ENCODE measurements around the gene GADL1.

The GADL1 gene

DNA sequence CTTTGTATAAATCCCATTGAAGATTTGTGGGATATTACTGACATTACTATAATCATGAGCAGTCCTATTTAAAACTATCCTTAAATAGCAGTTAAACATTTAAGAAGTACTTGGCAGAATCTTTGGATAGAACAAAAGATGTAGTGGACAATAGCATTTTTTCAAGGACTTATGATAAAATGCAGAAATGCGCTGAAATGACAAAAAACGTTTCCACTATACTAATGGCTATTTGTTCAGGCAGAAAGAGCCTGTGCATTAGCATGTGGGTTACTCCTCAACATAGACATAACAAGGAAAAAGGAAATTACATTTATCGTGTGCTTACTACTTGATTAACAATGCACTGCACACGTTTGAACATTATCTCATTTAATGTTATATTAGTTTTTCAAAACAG is 80.7 kb downstream of the GADL1 start:
- no peak for DNase-seq (ENCODE audit: low read depth in 2 of 3, low spot score in 2 of 3)

DNA sequence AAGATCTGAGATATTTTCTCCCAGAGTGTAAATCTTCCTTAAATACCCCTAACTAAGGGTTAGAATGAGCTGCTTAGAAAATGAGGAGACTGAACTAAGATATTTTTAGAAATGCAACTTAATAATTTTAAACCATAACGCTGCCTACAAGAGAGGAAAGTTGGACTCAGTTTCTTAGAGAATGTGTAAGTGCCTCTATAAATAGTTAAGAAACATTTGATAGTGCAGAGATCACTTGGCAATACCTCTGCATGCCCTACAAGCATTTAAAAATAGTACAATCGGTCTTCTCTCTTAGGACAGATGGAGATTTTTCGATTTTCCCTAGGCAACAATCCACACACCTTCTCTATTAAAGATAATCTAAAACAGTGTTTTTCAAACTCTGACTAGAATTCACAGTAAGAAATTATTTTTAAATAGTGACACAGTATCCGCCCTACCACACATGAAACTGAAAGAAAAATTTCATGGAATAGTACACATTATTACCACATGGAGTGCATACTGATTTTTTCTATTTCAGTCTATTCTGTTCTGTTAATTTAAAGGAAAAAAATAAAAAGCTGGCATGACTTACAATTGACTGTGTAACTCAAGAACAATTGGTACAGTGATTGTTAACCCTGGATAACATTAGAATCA is 83.2 kb downstream of the GADL1 start:
- no peak for DNase-seq (ENCODE audit: low read depth in 2 of 3, low spot score in 2 of 3)

DNA sequence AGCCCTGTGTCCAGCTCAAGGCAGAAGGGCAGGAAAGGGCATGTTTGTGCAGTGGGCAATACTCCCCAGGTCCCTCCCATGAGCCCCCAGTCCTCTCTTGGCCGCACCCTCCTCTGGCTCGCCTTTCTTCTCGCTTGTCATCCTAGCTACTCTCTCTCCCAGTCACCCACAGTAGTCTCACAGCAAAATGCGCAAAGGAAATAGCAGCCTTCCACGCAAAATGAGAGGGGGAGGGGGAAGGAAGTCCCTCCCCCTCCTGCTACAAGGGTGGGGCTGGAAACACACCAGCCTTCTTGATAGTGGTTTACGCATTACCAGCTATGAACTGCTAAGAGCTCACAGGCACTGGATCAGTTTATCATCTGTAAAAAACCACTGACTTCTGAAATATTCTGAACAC is 83.8 kb downstream of the GADL1 start:
- no peak for DNase-seq (ENCODE audit: low read depth in 2 of 3, low spot score in 2 of 3)

DNA sequence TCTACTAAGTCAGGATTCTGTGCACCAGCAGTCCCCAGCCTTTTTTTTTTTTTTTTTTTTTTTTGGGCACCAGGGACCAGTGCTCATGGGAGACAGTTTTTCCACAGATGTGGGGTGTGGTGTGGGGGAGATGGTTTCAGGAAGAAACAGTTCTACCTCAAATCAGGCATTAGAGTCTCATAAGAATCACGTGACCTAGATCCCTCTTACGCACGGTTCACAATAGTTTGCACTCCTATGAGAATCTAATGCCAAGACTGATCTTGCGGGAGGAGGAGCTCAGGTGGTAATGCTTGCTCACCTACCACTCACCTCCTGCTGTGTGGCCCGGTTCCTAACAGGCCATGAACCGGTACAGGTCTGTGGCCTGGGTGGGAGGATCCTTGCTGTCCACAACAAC is 88.8 kb downstream of the GADL1 start:
- no peak for DNase-seq (ENCODE audit: low read depth in 2 of 3, low spot score in 2 of 3)

DNA sequence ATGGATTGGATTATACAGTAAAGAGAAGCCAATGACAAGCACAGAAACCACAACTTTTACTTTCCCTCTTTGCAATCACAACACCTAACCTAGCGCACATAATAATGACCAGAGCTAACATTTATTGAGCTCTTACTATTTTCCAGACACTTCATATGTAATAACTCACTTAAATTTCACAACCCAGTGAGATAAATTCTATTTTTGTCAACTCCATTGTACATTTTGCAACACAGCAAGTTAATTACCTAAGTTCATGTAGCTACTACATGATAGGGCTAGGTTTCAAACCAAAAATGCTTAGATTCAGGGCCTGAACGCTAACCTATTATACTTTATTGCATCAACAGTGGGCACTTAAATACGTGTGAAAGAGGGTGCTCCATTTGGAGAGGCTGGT is 89.5 kb downstream of the GADL1 start:
- DNase-seq (ENCODE audit: low read depth in 2 of 3, low spot score in 2 of 3) = no peak

DNA sequence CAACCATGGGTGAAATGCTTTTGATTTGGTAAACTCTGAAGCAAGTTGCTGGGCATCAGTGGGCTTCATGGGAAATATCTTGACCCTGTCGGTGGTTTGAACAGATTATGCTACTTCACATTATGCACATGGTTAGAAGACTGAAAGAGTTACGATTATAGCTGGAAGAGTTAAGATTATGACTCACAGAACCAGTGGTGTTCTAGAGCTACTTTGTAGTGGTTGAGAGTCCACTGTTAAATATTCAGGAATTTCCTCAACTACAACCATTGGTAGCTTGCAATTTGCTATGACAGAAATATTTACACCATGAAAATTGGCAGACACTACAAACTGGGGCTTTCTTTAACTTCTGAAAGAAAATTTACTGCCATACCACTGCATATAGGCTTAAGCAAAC is 99.3 kb downstream of the GADL1 start:
- DNase-seq (ENCODE audit: low read depth in 2 of 3, low spot score in 2 of 3) = no peak

DNA sequence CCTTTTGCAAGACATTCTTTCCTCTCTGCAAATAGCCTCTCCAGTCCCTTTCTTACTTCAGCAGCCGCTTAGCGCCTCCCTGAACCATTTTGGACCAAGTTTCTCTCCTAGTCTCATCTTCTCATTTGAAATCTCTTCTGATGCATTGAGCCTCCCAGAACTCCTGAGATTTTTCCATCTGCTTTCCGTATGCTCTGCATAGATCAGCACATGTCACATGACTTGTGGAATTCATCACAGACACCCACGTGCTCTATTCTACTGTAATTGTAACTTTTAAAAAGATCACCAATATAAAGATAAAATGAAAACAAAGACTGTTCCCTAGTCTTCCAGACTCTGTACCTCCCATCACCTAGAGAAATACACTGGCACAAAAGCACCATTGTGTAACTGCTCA is 100.7 kb downstream of the GADL1 start:
- DNase-seq (ENCODE audit: low read depth in 2 of 3, low spot score in 2 of 3) = no peak

DNA sequence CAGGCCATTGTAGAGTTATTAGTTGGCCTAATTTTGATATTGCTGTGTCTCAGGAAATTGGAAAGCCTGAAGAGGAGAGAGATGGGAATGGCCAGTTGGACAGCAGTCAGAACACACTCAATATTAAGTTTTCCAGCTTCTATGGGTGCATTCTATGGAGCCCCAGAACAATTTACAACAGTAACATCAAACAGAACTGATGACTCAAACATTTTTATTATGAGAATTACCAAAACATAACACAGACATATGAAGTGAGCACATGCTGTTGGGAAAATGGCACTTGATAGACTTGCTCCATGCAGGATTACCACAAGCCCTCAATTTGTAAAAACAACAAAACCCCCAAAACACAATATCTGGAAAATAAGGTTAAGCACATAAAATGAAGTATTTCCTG is 104.3 kb downstream of the GADL1 start:
- no peak for DNase-seq (ENCODE audit: low read depth in 2 of 3, low spot score in 2 of 3)

DNA sequence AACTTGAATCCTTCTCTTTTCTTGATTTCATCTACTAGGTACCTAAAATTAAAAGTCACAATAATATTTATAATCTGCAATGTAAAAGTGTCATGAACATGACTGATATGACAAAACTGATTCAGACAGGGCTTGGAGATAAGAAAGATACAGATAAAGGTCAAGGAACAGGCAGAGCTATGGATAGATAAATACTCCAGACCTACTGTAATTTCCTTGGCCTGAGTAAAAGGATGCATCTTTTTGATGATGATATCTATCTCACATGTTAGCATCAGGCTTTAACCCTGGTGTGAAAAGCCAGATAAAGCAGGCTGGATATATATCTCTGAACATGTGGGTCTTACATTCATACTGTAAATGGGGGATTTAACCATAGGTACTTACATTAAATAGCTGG is 108.1 kb downstream of the GADL1 start:
- DNase-seq (ENCODE audit: low read depth in 2 of 3, low spot score in 2 of 3) = no peak

DNA sequence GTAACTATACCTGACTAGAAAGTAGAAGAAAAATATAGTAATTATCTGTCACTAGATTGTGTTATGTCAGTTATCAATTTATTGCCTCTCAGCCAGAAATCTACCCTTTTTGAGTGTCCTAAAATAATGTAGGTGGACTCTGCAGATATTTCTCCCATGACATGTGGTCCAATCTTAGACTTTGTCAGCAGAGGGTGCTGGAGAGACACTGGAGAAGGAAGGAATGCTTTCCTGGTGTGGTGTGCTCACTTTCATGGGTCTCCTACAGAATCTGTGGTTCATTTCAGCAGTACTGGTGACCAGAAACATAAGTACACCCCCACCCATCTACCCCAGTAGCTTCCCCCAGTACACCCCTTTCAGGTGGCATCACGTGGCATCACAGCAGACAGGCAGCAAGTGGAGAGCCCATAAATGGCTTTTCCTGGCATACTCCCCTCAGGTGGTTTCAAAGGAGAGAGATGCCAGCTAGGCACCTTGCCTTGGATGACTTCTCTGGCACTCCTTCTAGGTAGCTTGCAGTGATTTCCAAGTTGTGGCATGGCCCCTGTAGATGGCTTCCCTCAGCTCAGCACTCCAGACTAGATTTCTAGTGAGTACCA is 114.7 kb downstream of the GADL1 start:
- DNase-seq (ENCODE audit: low read depth in 2 of 3, low spot score in 2 of 3) = no peak

DNA sequence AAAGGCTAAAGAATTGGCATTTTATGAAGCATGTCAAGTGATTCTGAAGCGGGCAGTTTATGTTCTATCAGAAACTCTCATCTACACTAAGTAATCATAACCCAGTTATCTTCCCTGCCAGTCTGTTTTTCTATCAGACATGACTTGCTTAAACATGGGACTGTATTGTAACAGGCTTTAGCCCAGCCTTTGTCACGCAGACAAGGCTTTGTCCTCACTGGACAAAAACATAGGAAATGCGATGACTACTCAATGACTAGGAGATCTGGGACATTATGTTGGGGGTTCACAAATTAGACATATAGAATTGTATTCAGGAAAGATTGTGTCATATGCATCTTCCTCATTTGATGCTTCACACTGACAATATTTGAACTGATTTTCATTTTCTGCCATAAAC is 115.5 kb downstream of the GADL1 start:
- no peak for DNase-seq (ENCODE audit: low read depth in 2 of 3, low spot score in 2 of 3)

DNA sequence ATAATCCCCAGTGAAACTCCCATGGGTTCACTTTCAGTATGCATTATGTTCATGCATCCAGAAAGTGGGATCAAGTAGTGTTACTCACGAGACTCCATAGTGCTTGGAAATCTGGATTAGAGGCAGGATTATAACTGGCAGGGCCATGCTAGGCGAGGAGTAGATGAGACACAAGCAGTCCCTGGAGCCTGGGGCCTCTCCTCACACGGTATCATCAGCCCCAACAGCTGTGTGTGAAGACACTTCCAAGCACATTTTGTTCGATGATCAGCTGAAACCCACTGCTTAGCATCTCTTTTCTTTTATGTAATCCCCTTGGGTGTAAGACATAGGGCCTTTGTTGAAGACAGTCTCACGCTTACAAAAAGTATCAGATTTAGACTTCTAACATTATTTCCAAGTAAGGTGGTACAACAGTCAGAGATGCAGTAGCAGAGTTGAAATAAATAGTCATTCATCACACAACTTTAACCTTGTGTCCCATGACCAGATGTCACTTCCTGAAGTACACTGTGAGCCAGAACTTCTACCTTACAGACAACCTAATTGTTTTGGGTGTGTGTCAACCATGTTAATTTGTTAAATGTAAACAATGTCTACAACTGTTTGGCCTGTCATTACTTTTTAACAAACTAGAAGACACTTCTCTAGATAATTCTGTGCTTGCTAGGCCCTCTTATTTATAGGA is 116.9 kb downstream of the GADL1 start:
- no peak for DNase-seq (ENCODE audit: low read depth in 2 of 3, low spot score in 2 of 3)

DNA sequence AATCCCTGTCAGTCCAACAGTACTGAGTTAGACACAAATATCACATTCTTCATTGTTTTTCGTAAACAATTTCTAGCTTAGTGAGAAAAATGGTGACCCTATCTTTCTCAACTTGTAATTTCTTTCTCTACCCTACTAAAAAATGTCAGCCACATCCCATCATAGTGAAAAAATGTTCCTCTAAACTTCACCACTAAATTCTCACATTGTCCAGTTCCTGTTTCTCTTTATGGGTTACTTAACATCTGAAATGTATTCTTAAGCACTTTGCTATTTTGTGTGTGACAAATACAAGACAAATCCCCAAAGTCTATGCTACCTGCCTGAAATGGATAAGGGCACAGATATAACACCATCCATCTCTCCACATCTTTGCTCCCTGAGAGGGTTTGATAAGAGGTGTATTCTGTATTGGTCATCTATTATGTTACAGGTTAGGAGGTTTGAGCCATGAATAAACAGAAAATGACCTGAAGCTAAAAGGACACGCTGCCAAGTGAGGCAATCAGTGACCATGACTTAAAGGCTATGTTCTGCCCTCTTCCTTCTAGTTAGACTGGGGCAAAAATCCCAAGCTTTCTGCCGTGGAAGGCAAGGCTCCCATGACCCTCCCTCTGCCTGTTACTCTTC is 118.2 kb downstream of the GADL1 start:
- no peak for DNase-seq (ENCODE audit: low read depth in 2 of 3, low spot score in 2 of 3)

DNA sequence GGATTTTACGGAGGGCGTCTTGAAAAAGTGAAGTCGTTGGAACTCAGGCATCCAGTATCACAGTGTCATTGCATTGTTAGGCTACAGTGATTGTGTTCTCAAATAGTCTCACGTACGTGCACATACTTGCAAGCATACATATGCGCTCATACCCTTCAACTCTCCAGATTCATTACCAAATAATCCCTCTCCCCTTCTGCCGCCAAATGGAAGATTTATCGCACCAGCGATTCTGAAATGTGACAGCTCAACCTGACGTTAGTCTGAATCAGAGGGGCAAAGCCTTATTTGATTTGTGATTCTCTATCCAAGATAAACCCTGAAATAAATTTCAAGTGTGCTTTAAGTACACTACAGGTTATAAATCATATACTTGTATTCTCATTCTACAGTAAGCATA is 119.4 kb downstream of the GADL1 start:
- DNase-seq (ENCODE audit: low read depth in 2 of 3, low spot score in 2 of 3) = no peak

DNA sequence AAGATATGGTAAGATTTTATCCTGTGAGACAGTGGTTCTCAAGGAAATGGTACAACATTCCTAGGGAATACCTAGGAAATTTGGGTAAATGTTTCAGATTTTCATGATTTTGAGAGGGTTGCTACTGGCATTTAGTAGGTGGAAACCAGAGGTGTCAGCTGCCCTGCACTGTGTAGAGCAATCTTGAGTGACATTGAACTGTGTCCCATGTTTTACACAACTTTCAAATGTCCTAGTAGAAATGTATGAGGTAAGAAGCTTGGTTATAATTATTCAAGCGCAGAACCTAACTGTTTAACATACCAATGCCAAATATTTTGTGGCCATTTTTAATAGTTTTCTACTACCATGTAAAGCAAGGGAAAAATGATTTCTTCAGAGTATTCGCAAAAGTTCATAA is 120.4 kb downstream of the GADL1 start:
- no peak for DNase-seq (ENCODE audit: low read depth in 2 of 3, low spot score in 2 of 3)

DNA sequence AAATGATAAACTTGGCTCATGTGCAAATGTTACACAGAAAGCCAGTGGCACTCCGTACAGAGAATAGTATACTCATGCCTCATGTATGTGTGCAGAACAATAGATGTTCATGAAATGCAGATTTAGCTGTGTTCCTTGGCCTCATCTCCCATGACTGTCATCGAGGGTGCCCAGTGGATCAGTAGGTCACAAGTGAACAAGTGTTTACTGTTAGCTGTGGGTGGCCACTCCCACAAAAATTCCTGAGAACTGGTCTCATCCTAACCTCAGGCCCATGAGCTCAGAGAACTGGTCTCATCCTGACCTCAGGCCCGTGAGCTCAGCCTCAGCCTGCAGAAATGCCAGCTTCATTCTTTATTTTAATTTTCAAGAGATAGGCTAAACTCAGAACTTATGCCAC is 124.1 kb downstream of the GADL1 start:
- no peak for DNase-seq (ENCODE audit: low read depth in 2 of 3, low spot score in 2 of 3)

DNA sequence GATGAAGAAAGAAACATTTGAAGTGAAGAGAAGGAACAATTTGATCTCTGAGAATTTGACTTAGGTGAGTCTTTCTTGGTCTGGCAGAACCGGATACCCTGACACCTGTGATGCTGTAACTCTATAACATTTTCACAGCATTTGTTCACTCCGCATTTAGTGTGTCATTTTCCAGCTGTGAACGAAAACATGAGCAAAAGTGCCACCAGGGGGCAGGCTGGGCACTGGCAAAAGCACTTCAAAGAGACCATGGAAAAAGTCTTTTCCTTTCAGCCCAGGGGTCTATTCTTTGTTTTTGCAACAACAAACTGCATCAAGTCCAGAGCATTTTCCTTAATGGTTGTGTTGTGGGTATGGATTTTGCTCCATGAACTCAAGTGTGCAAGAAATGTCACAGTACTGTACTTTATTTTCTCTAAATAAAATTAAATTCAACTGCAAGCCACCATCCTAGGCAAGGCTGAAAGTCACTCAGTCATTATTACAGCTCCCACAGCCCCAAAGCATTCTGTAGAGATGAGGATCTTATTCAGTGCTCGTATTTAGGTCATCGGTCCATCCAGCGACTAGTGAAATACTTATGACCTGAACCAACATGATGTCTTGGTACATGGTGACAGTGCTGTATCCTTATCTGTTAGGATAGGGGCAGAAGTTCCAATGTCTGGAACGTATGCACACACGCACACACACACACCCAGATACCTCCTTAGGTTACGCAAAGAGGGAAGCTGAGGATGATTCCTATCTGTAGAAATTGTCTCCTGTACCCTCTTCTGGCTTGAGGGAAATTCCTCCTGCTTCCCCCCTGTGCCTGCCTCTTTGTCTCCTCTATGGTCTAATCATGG is 125.5 kb downstream of the GADL1 start:
- peak; percentile 31 to 33 (median 33) for DNase-seq (ENCODE audit: low read depth in 2 of 3, low spot score in 2 of 3)

DNA sequence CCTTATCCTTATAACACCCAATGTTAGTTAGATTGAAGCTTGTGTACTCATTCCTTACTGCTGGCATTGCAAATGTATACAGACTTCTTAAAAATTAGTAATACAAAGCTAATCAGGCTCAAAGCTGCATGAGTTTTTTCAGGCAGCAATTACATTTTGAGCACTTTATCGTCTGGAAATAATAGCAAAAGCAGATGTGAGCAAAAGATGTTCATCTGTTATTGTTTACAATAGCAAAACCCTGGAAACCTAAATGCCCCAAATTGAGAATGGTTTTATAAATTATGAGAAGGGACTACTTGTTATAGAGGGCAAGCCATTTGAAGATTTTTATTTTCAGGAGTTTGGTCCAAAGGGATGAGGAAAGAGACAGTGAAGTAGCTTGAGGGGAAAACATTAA is 126.4 kb downstream of the GADL1 start:
- no peak for DNase-seq (ENCODE audit: low read depth in 2 of 3, low spot score in 2 of 3)

DNA sequence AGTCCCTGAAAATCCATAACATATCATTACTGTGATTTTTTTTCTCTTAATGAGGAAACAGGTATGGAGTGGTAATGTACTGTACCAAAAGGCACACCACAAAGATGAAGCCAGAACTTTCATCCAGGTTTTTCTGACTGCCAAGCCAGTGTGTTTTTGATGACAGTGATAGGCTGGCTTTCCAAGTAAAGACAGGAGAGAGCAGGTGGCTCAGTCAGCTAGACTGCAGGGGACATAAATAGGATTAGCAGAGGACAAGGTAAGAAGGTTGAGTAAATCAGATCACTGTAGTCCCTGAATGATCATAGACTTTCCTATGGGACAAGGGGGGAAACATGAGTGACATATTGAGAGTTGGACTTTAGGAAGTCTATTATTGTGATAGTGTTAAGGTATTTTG is 127.9 kb downstream of the GADL1 start:
- DNase-seq (ENCODE audit: low read depth in 2 of 3, low spot score in 2 of 3) = no peak

DNA sequence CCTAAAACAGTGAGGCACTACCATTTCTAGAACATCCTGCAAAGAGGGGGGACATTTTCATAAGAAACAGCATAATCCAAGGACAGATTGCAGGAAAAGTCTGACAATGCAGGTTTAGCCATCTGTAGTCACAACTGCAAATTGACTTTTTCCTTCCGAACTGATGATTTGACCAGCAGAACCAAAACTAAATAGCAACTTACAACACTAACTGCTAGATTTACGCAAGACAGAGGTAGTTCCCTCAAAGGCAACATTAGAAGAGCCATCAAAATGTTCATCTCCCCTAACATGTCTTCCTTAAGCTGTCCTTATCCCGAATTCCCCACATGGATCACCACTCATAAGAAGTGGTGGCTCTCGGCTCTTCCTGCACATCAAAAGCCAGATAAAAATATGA is 129.6 kb downstream of the GADL1 start:
- DNase-seq (ENCODE audit: low read depth in 2 of 3, low spot score in 2 of 3) = no peak

DNA sequence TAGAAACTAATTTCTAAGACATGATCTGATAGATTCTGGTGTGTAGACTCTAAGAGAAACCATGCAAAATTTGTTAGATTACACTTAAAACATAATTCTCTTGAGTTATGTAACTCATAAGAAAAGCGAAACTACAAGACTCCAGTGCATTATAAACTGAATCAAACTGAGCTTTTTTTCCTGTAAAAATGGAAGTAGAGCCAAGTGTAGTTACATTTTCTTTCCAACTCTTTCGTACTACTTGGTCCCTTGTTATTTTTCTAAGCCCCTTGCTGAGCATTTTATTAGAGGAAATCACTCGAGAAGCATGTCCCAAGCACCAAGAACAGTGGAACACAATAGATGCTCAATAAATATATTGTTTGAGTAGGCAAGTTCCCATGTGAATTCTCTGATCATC is 130.2 kb downstream of the GADL1 start:
- DNase-seq (ENCODE audit: low read depth in 2 of 3, low spot score in 2 of 3) = no peak
